ENCODE results near the gene DMC1. TPM values are rescaled to one million over a fixed set of nuclear protein-coding genes. Genes with fewer than 3 reads are reported as not detected.

Gene DMC1
- total RNA-seq, 2 donors from 2014 or later, result 0.78 TPM; not detected in 1

DNA sequence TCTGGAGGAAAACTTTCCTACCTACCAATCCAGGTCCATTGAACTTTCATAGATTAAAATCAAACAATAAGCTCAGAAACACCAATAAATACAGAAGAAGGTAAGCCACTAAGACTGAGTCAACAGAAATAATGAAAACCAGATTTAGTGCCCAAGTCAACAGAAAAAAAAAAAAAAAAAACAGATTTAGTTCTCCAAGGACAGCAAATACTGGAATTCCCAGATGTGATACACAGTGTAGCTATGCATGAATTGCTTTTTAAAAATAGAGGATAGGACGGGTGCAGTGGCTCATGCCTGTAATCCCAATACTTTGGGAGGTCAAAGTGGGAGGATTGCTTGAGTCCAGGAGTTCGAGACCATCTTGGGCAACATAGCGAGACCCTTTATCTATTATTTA lies 15.7 kb downstream of the DMC1 start:
- Histone ChIP-seq H3K4me3 (no peak overlapping the region), H3K4me1 (peaks cover 7% of the 10 kb centered on the region), H3K36me3 (replicated peaks in 1 of 2; ENCODE audit: insufficient read depth in 1 of 2, low read depth in 2 of 2) (no peaks in the 10 kb centered on the region), H3K9me3 (no peaks in the 10 kb centered on the region), H3K27ac (no peak overlapping the region), H3K27me3 (no peaks in the 10 kb centered on the region)
- ATAC-seq (no peak), DNase-seq (no peak)
- TF ChIP-seq, protein P1, sequence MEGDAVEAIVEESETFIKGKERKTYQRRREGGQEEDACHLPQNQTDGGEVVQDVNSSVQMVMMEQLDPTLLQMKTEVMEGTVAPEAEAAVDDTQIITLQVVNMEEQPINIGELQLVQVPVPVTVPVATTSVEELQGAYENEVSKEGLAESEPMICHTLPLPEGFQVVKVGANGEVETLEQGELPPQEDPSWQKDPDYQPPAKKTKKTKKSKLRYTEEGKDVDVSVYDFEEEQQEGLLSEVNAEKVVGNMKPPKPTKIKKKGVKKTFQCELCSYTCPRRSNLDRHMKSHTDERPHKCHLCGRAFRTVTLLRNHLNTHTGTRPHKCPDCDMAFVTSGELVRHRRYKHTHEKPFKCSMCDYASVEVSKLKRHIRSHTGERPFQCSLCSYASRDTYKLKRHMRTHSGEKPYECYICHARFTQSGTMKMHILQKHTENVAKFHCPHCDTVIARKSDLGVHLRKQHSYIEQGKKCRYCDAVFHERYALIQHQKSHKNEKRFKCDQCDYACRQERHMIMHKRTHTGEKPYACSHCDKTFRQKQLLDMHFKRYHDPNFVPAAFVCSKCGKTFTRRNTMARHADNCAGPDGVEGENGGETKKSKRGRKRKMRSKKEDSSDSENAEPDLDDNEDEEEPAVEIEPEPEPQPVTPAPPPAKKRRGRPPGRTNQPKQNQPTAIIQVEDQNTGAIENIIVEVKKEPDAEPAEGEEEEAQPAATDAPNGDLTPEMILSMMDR (IDR thresholded peaks at IDR 0.05), result no peak
- TF ChIP-seq POLR2A (IDR thresholded peaks at IDR 0.05), result no peak
- intact Hi-C loops (cut with DNase I), result no loop called here
- 54 to 62% methylated on average over 3 of the region's 3 CpGs for WGBS, 2 donors

DNA sequence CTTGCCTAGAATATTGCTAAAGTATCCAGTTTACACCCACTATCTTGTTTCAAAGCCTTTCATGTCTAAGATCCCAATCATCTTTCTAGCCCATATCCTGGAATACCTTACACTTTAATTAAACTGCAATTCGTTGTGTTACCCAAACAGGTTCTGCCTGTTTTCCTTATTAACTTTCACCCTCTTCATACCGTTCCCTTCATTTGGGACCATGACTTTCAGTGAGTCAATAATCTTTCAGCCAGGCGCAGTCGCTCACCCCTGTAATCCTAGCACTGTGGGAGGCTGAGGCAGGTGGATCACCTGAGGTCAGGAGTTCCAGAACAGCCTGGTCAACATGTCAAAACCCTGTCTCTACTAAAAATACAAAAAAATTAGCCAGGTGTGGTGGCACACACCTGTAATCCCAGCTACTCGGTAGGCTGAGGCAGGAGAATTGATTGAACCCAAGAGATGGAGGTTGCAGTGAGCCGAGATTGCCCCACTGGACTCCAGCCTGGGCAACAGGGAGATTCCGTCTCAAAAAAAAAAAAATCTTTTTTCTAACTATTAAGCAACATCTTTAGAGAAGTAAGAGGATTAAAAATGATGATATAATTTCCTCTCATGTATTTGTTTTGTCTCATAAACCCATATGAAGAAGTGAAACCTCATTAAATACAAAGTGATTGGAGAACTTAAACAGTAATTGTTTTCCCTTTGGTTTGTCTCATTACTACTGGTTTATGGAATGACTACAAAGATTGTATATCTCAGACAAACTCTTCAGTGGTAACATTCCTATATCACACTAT lies 20.7 kb downstream of the DMC1 start:
- WGBS, 2 donors, result 57 to 59% methylated on average over 7 of the region's 7 CpGs
- H3K4me3 ChIP-seq, result no peak overlapping the region
- no peak overlapping the region for H3K27ac ChIP-seq
- H3K36me3 ChIP-seq (replicated peaks in 1 of 2; ENCODE audit: insufficient read depth in 1 of 2, low read depth in 2 of 2), result no peaks in the 10 kb centered on the region
- peaks cover 2% of the 10 kb centered on the region for H3K4me1 ChIP-seq
- no peaks in the 10 kb centered on the region for H3K9me3 ChIP-seq
- no peak for DNase-seq
- ATAC-seq, result no peak
- no peaks in the 10 kb centered on the region for H3K27me3 ChIP-seq
- TF ChIP-seq, protein P1 (IDR thresholded peaks at IDR 0.05), result no peak
- TF ChIP-seq POLR2A (IDR thresholded peaks at IDR 0.05), result no peak
- intact Hi-C loops (cut with DNase I), result no loop called here

DNA sequence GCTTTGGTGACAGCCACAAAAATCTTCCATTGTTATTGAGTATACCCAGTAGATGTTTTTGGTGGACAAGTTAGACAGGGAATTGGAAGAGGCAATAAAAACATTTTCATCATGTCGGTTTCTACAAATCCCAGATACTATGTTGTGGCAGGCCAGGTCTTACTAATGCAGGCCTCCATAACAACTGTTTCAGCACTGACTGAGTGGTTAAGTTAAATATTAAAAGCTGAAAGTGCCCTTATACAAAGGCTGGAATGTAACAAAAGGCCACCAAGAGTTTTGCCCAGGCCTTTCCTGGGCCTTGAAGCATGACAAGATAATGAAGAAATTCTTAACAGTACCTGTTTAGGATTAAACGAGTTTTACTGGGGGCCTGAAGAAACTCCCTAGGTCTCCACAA lies 29.3 kb downstream of the DMC1 start:
- intact Hi-C loops (cut with DNase I), result no loop called here
- Histone ChIP-seq H3K9me3 (no peaks in the 10 kb centered on the region), H3K4me3 (no peak overlapping the region), H3K4me1 (no peaks in the 10 kb centered on the region), H3K27ac (no peak overlapping the region), H3K36me3 (replicated peaks in 1 of 2; ENCODE audit: insufficient read depth in 1 of 2, low read depth in 2 of 2) (no peaks in the 10 kb centered on the region), H3K27me3 (no peaks in the 10 kb centered on the region)
- DNase-seq, result no peak
- TF ChIP-seq POLR2A (IDR thresholded peaks at IDR 0.05), result no peak
- TF ChIP-seq, protein P1 (IDR thresholded peaks at IDR 0.05), result no peak
- 56 to 58% methylated on average over 2 of the region's 2 CpGs for WGBS, 2 donors
- ATAC-seq, result no peak

DNA sequence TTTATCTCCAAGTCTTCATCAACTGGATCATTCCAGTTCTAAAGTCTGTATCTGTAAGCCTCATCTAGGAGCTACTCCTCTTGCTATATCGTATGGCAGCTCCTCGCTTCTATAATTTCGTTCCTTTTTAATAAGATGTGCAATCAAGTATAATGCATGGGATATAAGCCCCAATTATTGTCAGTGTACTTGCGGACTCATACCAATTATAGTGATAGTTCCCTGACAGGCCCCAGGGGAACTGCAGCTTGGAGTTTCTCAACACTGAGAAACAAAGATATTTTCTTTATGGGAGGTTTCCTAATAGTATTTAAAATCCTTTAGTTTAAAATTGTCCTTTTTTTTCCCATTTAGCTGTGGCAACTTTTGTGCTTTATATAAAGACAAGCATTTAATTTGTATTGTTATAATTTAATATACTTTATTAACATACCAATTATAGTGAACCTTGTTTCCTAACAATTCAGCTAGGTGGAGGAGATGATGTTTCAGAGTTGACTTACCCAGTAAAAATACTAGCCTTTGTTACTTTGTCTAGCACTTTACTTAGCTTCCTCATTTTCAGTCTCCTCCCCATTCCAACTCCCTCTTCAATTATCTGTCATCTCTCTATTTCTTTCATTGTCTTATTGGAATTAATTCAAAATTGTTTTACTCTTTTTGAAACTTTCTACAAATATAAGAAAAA lies 38.6 kb downstream of the DMC1 start:
- no peaks in the 10 kb centered on the region for H3K4me1 ChIP-seq
- H3K27ac ChIP-seq, result no peak overlapping the region
- intact Hi-C loops (cut with DNase I), result no loop called here
- H3K4me3 ChIP-seq, result no peak overlapping the region
- 91 to 94% methylated on average over 4 of the region's 4 CpGs for WGBS, 2 donors
- H3K9me3 ChIP-seq, result no peaks in the 10 kb centered on the region
- TF ChIP-seq, protein P1 (IDR thresholded peaks at IDR 0.05), result no peak
- no peak for TF ChIP-seq POLR2A (IDR thresholded peaks at IDR 0.05)
- H3K27me3 ChIP-seq, result no peaks in the 10 kb centered on the region
- no peak for DNase-seq
- no peaks in the 10 kb centered on the region for H3K36me3 ChIP-seq (replicated peaks in 1 of 2; ENCODE audit: insufficient read depth in 1 of 2, low read depth in 2 of 2)
- ATAC-seq, result no peak
